GM19240 (cell line): Measurements from ENCODE around the gene PCDH9.

Experiments
- DNase-seq: peaks from one replicate; pipeline ENCODE4 v3.0.0; 2011; ENCODE audit warnings: low spot score; ENCODE audit not compliant: insufficient read length

Gene PCDH9

GRCh38 chr13:66475061-66475460, 755.1 kb downstream of the PCDH9 start:
- no peak for DNase-seq

DNA sequence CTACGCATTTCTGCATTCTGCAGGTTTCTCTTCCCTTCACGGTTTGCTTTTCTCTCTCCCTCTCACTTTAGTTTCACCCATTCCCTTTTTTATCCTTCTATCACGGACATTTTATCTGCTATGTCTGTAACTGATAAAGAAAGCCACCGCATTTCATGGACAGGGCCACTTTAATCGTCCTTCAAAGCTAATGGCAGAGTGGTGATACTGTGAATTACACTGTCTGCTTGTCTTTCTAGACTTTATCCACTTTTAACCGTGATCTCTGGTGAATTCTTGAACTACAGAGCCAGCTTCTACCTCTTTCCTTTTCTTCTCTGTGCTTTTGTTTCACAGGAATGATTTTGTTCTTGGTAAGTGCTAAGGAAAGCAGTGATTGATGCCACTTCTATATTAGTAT, 760.4 kb downstream of the PCDH9 start:
- DNase-seq: no peak

- DNase-seq: no peak
Measured at GRCh38 chr13:66468656-66469055, 761.5 kb downstream of the PCDH9 start.

- DNase-seq: no peak
Measured at GRCh38 chr13:66462187-66462586, 767.9 kb downstream of the PCDH9 start.

- DNase-seq: no peak
Measured at GRCh38 chr13:66461021-66461420, 769.1 kb downstream of the PCDH9 start.

- no peak for DNase-seq
Measured at GRCh38 chr13:66459634-66460033, 770.5 kb downstream of the PCDH9 start.

DNA sequence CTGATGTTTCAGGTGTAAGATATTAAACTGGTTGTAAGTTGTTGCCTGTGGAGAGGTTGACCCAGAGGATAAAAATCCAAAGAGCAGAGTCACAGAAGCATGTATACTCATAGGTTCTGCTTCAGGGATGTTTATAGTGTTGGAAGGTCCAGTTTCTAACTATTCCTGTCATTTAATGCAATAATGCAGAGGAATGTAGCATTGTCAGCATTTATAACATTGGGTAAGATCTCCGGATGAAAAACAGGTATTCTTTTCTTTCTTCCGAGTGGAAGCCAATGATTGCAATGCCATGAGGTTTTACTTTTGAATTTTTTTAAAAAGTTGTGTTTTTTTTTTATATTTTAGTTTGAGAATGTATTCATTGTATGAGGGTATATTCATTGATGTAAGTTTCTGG, 771.0 kb downstream of the PCDH9 start:
- no peak for DNase-seq

GRCh38 chr13:66446413-66446812, 783.7 kb downstream of the PCDH9 start:
- DNase-seq: no peak

- DNase-seq: no peak
Measured at GRCh38 chr13:66443926-66444325, 786.2 kb downstream of the PCDH9 start.

GRCh38 chr13:66440938-66441337, 789.2 kb downstream of the PCDH9 start:
- no peak for DNase-seq

- DNase-seq: no peak
Measured at GRCh38 chr13:66430728-66431127, 799.4 kb downstream of the PCDH9 start.

- no peak for DNase-seq
Measured at GRCh38 chr13:66430269-66430668, 799.9 kb downstream of the PCDH9 start.

GRCh38 chr13:66429156-66429555, 801.0 kb downstream of the PCDH9 start:
- no peak for DNase-seq

GRCh38 chr13:66427458-66427861, 802.7 kb downstream of the PCDH9 start:
- DNase-seq: no peak

DNA sequence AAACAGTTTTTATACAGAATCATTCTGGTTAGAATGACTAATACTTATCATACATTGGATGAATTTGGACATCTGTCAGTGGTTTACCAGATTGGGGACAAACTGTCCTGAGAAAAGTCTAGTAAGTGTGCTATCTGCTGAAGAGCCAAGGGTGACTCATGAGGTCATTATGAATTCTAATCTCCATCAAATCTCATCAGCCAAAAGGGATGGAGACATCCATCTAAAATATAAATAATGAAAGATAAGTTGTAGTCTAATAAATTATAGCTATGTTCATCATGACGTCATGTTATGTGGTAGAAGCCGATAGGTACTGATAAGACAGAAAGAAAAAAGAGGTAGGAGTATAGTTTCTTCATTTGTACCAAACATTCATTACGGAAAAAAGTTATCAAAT, 804.4 kb downstream of the PCDH9 start:
- no peak for DNase-seq

GRCh38 chr13:66424422-66424821, 805.7 kb downstream of the PCDH9 start:
- no peak for DNase-seq

DNA sequence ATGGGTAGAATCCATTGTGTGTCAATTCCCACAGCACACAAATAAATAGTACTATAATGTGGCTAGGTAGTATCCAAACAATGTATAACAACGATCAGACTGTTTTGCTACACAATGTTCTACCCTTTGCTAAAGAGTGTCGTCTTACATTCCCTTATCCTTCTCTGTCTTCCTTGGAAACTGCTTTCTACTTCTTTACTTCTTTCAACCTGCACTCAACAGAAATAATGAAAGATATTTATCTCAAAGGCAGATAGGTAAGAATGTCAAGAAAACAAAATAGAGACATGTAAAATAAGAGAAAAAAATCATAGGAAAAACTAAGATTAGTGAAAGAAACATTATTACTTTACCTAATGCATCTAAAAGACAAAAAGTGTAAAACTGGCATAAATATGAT, 814.7 kb downstream of the PCDH9 start:
- no peak for DNase-seq

DNA sequence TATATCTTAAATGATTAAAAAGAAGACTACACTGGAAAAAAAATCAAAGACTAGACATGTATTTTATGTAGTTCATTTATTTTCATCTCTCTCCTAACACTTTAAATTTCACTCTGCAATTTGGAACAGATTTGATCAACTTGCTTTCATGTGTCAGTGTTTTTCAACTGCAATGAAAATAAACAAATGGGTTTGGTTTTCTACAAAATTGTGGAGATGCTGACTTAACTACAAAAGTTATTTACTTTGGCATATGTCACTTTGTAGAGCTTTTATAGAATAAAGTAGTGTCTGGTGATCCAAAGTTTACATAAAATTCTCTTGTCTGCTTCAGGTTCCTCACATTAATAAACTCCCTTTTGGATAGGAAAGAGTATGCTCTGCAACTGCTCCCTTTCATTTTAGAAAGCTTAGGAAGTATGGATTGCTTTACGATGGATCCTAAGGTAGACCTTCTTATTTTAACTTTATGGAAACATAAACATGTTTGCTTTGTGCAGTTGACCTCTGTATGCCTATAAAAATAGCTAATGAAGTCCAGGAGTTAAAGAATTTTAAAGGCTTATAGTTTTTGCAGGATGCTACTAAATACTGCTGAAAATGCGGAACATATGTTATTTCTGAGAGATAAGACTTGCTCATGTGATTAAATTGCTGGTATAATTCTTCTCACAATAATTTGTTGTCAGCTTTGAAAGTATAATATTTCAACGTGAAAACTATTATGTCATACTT, 815.9 kb downstream of the PCDH9 start:
- DNase-seq: no peak

GRCh38 chr13:66410314-66410713, 819.8 kb downstream of the PCDH9 start:
- DNase-seq: no peak

GRCh38 chr13:66409542-66409941, 820.6 kb downstream of the PCDH9 start:
- no peak for DNase-seq

GRCh38 chr13:66407128-66407527, 823.0 kb downstream of the PCDH9 start:
- no peak for DNase-seq

DNA sequence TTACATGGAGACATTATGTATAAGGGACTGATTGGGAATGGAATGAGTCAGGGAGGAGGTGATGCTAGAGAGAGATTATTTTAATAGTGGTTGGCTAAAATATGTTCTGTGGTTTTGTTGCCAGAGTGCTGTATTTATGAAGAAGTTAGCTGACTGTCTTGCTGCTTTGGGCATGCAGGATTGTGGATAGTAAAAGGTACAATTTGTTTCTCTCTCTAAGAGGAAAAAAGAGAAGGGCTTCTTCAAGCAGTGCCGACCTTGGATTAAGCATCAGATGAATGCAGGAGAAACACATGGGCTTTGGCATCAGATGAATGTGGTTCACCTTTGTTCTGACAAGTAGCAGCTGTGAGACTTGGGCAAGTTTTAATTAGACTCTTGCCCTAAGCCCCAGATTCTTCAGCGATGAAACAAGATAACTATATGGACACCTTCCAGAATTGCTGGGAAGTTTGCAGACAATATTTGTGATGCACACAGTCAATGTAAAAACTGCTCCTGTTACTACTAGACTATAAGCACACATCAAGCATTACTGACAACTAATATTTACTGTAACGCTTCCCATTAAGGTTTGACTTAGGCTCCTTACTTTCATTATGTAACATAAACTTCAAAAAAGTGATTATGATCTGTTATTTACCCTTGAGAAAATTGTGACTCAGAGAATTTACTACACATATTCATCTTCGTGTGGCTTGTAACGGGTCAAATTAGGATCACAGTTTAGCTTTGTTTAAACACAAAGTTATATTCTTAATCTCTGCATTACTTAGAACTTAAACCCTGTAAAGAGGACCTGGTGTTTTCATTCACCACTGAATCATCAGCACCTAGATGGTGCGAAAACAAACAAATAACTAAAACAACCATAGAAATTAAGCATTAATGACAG, 824.0 kb downstream of the PCDH9 start:
- no peak for DNase-seq

DNA sequence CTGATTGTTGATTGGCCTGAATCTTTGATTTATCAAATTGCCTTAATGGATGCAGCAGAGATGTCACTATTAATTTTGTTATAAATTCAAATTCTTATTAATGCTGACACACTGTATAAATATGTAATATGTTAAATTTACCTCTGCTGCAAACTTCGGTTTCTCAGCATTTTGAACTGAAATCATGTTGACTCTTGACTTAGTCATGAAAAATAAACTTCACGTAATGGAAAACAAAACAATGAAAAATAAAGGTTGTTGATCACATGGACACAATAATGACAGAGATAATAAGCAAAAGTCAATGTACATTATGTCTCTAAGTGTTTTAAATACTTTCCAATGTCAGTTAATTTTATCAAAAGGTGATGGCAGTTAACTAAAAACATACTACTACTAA, 827.6 kb downstream of the PCDH9 start:
- DNase-seq: no peak
